ENCODE data around the gene GLUD2. TPM values are rescaled to one million over a fixed set of nuclear protein-coding genes. Genes with fewer than 3 reads are reported as not detected.

GLUD2 gene
- total and polyA plus RNA-seq, 4 donors = 2.8 to 24.3 (median 8.5) TPM

GRCh38 chrX:121050781-121051180 is 3.4 kb downstream of the GLUD2 start:
- H3K4me3 ChIP-seq (ENCODE audit: low read depth in 1 of 3, low read length in 3 of 3) = no peak overlapping the region
- no peaks in the 10 kb centered on the region for H3K36me3 ChIP-seq (ENCODE audit: control insufficient read depth in 4 of 4, insufficient read depth in 3 of 4, low read depth in 1 of 4, low read length in 3 of 4)
- no peaks in the 10 kb centered on the region for H3K9me3 ChIP-seq (ENCODE audit: control insufficient read depth in 4 of 4, low read length in 3 of 4)
- no peak overlapping the region for H3K9ac ChIP-seq (ENCODE audit: low read depth in 1 of 2, low read length in 2 of 2)
- no peaks in the 10 kb centered on the region for H3K27me3 ChIP-seq (ENCODE audit: control insufficient read depth in 4 of 4, insufficient read depth in 4 of 4, low read length in 3 of 4)
- TF ChIP-seq HNF4A (conservative IDR thresholded peaks at IDR 0.05) (no peak), EGR1 (IDR thresholded peaks at IDR 0.05; ENCODE audit: low read depth in 2 of 2) (no peak), ATF3 (IDR thresholded peaks at IDR 0.05) (no peak), GABPA (IDR thresholded peaks at IDR 0.05 in 1 of 2, conservative IDR thresholded peaks at IDR 0.05 in 1 of 2) (no peak), FOXA1 (IDR thresholded peaks at IDR 0.05) (no peak), TAF1 (conservative IDR thresholded peaks at IDR 0.05) (no peak), REST (IDR thresholded peaks at IDR 0.05) (no peak), JUND (IDR thresholded peaks at IDR 0.05) (no peak), HNF4G (IDR thresholded peaks at IDR 0.05) (no peak), RAD21 (IDR thresholded peaks at IDR 0.05) (no peak), RXRA (IDR thresholded peaks at IDR 0.05) (no peak), YY1 (IDR thresholded peaks at IDR 0.05) (no peak), SP1 (IDR thresholded peaks at IDR 0.05) (no peak), FOXA2 (IDR thresholded peaks at IDR 0.05) (no peak)
- TF ChIP-seq, protein P1, sequence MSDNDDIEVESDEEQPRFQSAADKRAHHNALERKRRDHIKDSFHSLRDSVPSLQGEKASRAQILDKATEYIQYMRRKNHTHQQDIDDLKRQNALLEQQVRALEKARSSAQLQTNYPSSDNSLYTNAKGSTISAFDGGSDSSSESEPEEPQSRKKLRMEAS (IDR thresholded peaks at IDR 0.05) = no peak
- TF ChIP-seq, protein P2, sequence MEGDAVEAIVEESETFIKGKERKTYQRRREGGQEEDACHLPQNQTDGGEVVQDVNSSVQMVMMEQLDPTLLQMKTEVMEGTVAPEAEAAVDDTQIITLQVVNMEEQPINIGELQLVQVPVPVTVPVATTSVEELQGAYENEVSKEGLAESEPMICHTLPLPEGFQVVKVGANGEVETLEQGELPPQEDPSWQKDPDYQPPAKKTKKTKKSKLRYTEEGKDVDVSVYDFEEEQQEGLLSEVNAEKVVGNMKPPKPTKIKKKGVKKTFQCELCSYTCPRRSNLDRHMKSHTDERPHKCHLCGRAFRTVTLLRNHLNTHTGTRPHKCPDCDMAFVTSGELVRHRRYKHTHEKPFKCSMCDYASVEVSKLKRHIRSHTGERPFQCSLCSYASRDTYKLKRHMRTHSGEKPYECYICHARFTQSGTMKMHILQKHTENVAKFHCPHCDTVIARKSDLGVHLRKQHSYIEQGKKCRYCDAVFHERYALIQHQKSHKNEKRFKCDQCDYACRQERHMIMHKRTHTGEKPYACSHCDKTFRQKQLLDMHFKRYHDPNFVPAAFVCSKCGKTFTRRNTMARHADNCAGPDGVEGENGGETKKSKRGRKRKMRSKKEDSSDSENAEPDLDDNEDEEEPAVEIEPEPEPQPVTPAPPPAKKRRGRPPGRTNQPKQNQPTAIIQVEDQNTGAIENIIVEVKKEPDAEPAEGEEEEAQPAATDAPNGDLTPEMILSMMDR (IDR thresholded peaks at IDR 0.05; ENCODE audit: low read depth, low read length, missing input control) = no peak
- TF ChIP-seq, protein P3, sequence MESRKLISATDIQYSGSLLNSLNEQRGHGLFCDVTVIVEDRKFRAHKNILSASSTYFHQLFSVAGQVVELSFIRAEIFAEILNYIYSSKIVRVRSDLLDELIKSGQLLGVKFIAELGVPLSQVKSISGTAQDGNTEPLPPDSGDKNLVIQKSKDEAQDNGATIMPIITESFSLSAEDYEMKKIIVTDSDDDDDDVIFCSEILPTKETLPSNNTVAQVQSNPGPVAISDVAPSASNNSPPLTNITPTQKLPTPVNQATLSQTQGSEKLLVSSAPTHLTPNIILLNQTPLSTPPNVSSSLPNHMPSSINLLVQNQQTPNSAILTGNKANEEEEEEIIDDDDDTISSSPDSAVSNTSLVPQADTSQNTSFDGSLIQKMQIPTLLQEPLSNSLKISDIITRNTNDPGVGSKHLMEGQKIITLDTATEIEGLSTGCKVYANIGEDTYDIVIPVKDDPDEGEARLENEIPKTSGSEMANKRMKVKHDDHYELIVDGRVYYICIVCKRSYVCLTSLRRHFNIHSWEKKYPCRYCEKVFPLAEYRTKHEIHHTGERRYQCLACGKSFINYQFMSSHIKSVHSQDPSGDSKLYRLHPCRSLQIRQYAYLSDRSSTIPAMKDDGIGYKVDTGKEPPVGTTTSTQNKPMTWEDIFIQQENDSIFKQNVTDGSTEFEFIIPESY (IDR thresholded peaks at IDR 0.05) = no peak
- H3K4me1 ChIP-seq (ENCODE audit: control insufficient read depth in 4 of 4, insufficient read depth in 4 of 4, low read length in 3 of 4) = no peaks in the 10 kb centered on the region
- no peak for DNase-seq (ENCODE audit: low spot score)
- H3K27ac ChIP-seq (ENCODE audit: low read depth in 1 of 2, low read length in 2 of 2) = no peak overlapping the region

GRCh38 chrX:121052122-121052521 is 4.7 kb downstream of the GLUD2 start:
- Histone ChIP-seq H3K27me3 (ENCODE audit: control insufficient read depth in 4 of 4, insufficient read depth in 4 of 4, low read length in 3 of 4) (peaks cover 0 to 2% (median 0%) of the 10 kb centered on the region in 4 donors), H3K36me3 (ENCODE audit: control insufficient read depth in 4 of 4, insufficient read depth in 3 of 4, low read depth in 1 of 4, low read length in 3 of 4) (no peaks in the 10 kb centered on the region), H3K9me3 (ENCODE audit: control insufficient read depth in 4 of 4, low read length in 3 of 4) (no peaks in the 10 kb centered on the region), H3K4me1 (ENCODE audit: control insufficient read depth in 4 of 4, insufficient read depth in 4 of 4, low read length in 3 of 4) (no peaks in the 10 kb centered on the region), H3K27ac (ENCODE audit: low read depth in 1 of 2, low read length in 2 of 2) (no peak overlapping the region), H3K9ac (ENCODE audit: low read depth in 1 of 2, low read length in 2 of 2) (no peak overlapping the region), H3K4me3 (ENCODE audit: low read depth in 1 of 3, low read length in 3 of 3) (no peak overlapping the region)
- WGBS = 80% methylated on average over 2 of the region's 2 CpGs
- DNase-seq (ENCODE audit: low spot score) = no peak
- TF ChIP-seq, protein P3 (IDR thresholded peaks at IDR 0.05) = no peak
- TF ChIP-seq, protein P1 (IDR thresholded peaks at IDR 0.05) = no peak
- TF ChIP-seq HNF4G (IDR thresholded peaks at IDR 0.05) (no peak), SP1 (IDR thresholded peaks at IDR 0.05) (no peak), REST (IDR thresholded peaks at IDR 0.05) (no peak), GABPA (IDR thresholded peaks at IDR 0.05 in 1 of 2, conservative IDR thresholded peaks at IDR 0.05 in 1 of 2) (no peak), TAF1 (conservative IDR thresholded peaks at IDR 0.05) (no peak), JUND (IDR thresholded peaks at IDR 0.05) (no peak), YY1 (IDR thresholded peaks at IDR 0.05) (no peak), EGR1 (IDR thresholded peaks at IDR 0.05; ENCODE audit: low read depth in 2 of 2) (no peak), FOXA1 (IDR thresholded peaks at IDR 0.05) (no peak), FOXA2 (IDR thresholded peaks at IDR 0.05) (no peak), HNF4A (conservative IDR thresholded peaks at IDR 0.05) (no peak), RAD21 (IDR thresholded peaks at IDR 0.05) (no peak), RXRA (IDR thresholded peaks at IDR 0.05) (no peak)
